ENCODE results near the gene NAT9. TPM values are rescaled to one million over a fixed set of nuclear protein-coding genes. Genes with fewer than 3 reads are reported as not detected.

The NAT9 gene
- total RNA-seq, 1 experiment from 2014 or later: 63.5 TPM

GRCh38 chr17:74779948-74780400, 3.8 kb upstream of the NAT9 start:
- Mint-ChIP-seq H3K9me3 (no peaks in the 10 kb centered on the region), H3K4me3 (0 out of 5 replicates have a peak overlapping the region, but pooled peaks of 1 of the 2 experiments have one; percentile 14), H3K4me1 (peaks cover 18 to 41% of the 10 kb centered on the region in 2 experiments), H3K36me3 (ENCODE audit: insufficient read depth in 1 of 3, low read depth in 3 of 3) (peaks cover 1 to 23% (median 8%) of the 10 kb centered on the region in 3 experiments), H3K27ac (no peak overlapping the region; a peak in 2 of 7 replicates), H3K27me3 (ENCODE audit: low read depth) (no peaks in the 10 kb centered on the region)
- no peak overlapping the region for H3K4me2 ChIP-seq (ENCODE audit: insufficient read depth, insufficient read length, low read length)
- no peaks in the 10 kb centered on the region for H3K79me1 ChIP-seq (ENCODE audit: insufficient read depth, low read depth, low read length, poor library complexity, severe bottlenecking)
- no peak for TF ChIP-seq CTCF (conservative IDR thresholded peaks at IDR 0.05)
- no peak overlapping the region for H2BK12ac ChIP-seq (ENCODE audit: insufficient read length, low read depth, low read length)
- no peak overlapping the region for H3K56ac ChIP-seq (ENCODE audit: insufficient read length, low read depth, low read length)
- H3K4me1 ChIP-seq (ENCODE audit: insufficient read depth, low read length): no peaks in the 10 kb centered on the region; the same call in none of the 2 replicates
- H3K23ac ChIP-seq (ENCODE audit: insufficient read length, low read depth, low read length): no peak overlapping the region
- no peak overlapping the region for H4K91ac ChIP-seq (ENCODE audit: insufficient read length, low read depth, low read length)
- DNase-seq: no peak
- H3T11ph ChIP-seq (ENCODE audit: low read length): no peak overlapping the region
- no peak overlapping the region for H3K14ac ChIP-seq (ENCODE audit: insufficient read depth, low read length)
- H4K8ac ChIP-seq (replicated peaks; ENCODE audit: insufficient read length, low read depth, low read length): no peak overlapping the region
- H2BK20ac ChIP-seq (ENCODE audit: low read depth, low read length, poor library complexity, severe bottlenecking): no peak overlapping the region
- no peak overlapping the region for H2BK120ac ChIP-seq (ENCODE audit: low read depth, low read length, poor library complexity, severe bottlenecking)
- no peaks in the 10 kb centered on the region for H3K9me3 ChIP-seq (ENCODE audit: control insufficient read depth, low read depth, low read length)
- H3K18ac ChIP-seq (ENCODE audit: insufficient read length, low read depth, low read length): no peak overlapping the region
- H3K27me3 ChIP-seq (ENCODE audit: insufficient read depth, low read length): no peaks in the 10 kb centered on the region
- H2BK15ac ChIP-seq (ENCODE audit: low read depth, low read length): no peak overlapping the region
- no peak overlapping the region for H3K9ac ChIP-seq (ENCODE audit: extremely low read depth, insufficient read length, low read length)
- H3K4ac ChIP-seq (ENCODE audit: low read depth, low read length): no peak overlapping the region
- no peak overlapping the region for H2BK5ac ChIP-seq (ENCODE audit: insufficient read length, low read length)
- no peak overlapping the region for H3K27ac ChIP-seq (ENCODE audit: insufficient read length, low read depth, low read length)
- H4K5ac ChIP-seq (ENCODE audit: insufficient read length, low read depth, low read length): no peak overlapping the region
- no peaks in the 10 kb centered on the region for H4K20me1 ChIP-seq (ENCODE audit: control insufficient read depth, insufficient read depth, insufficient read length)
- no CpG with 5 or more reads among the region's 11 CpGs for WGBS (ENCODE audit: extremely low coverage, insufficient read length, low lambda C conversion rate)
- no peaks in the 10 kb centered on the region for H3K79me2 ChIP-seq (ENCODE audit: insufficient read depth, low read length)
- H3K23me2 ChIP-seq (ENCODE audit: insufficient read length, low read depth, low read length, poor library complexity, severe bottlenecking): peaks cover 10% of the 10 kb centered on the region
- H2AFZ ChIP-seq (ENCODE audit: low read length): no peak overlapping the region
- no peak overlapping the region for H2AK5ac ChIP-seq (ENCODE audit: insufficient read length, low read length)
